ENCODE data around the gene TTC17. TPM values are rescaled to one million over a fixed set of nuclear protein-coding genes. Genes with fewer than 3 reads are reported as not detected.
"Not testable (repeated sequence)": the region's sequence is repeated elsewhere in the genome, so short reads cannot be mapped to it uniquely, and the experiment has no call there.

The TTC17 gene
- polyA plus RNA-seq, 1 experiment, result 104 TPM

DNA sequence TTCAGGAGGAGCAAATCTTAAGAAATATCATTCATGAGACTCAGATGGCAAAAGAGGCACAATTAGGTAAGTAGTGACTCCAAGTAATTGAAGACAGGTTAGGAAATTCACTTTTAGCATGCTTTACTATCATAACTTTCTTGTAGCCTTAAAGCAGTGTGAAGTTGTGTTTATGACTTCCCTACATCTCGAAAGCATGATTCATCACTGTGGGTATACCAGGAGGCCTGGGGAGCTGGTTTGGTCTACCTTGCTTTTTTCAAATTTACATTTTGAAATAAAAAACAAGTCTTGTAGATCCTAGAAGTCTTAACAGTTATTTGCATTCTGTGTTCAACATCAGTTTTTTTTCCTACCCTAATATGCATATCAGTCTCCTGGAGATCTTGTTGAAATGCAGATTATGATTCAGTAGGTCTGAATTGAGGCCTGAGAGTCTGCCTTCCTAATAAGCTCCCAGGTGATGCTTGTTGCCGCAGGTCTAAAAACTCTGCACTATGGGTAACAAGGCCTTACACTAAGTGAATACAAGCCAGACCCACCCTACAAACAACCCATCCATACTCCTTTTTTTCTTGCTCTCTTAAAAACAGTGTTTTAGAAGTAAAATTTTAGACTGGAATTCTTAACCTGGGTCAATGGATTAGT lies 41.4 kb downstream of the TTC17 start:
- Histone ChIP-seq H3K36me3 (ENCODE audit: control insufficient read depth, insufficient read depth, low read length) (peaks cover 10% of the 10 kb centered on the region), H3K27me3 (ENCODE audit: control insufficient read depth, insufficient read depth, low read length) (no peaks in the 10 kb centered on the region), H3K4me3 (ENCODE audit: low read depth, low read length) (no peak overlapping the region)
- POLR2A ChIA-PET, result no interaction called here
- DNase-seq (ENCODE audit: low read depth), result no peak
- TF ChIP-seq, protein P1, sequence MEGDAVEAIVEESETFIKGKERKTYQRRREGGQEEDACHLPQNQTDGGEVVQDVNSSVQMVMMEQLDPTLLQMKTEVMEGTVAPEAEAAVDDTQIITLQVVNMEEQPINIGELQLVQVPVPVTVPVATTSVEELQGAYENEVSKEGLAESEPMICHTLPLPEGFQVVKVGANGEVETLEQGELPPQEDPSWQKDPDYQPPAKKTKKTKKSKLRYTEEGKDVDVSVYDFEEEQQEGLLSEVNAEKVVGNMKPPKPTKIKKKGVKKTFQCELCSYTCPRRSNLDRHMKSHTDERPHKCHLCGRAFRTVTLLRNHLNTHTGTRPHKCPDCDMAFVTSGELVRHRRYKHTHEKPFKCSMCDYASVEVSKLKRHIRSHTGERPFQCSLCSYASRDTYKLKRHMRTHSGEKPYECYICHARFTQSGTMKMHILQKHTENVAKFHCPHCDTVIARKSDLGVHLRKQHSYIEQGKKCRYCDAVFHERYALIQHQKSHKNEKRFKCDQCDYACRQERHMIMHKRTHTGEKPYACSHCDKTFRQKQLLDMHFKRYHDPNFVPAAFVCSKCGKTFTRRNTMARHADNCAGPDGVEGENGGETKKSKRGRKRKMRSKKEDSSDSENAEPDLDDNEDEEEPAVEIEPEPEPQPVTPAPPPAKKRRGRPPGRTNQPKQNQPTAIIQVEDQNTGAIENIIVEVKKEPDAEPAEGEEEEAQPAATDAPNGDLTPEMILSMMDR (IDR thresholded peaks at IDR 0.05; ENCODE audit: insufficient read depth, low read depth, low read length), result no peak
- CTCF ChIA-PET, result interaction anchor here (1.8 kb wide), 1 partner anchor 19 kb away, joined by 5 read pairs; no protein-coding TSS in a partner anchor

DNA sequence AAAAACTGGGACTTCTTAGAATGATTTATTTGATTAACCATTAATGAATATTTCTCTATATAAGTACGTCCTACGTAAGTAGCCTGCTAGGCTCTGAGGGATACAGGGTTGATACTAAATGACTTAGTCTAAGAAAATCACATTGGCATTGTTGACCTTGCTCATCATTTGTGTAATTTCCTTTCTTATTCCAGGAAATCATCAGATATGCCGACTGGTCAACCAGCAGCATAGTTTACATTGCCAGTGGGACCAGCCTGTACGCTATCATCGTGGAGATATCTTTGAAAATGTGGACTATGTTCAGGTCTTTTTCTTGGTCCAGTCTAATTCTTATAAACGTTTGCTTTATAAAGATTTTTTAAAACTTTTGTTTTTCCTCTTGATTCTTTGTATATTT lies 42.5 kb downstream of the TTC17 start:
- no peak for DNase-seq (ENCODE audit: low read depth)
- ChIA-PET POLR2A (no interaction called here), CTCF (interaction anchor here (0.7 kb wide), 1 partner anchor 11 kb away, joined by 4 read pairs; no protein-coding TSS in a partner anchor)
- no peak overlapping the region for H3K4me3 ChIP-seq (ENCODE audit: low read depth, low read length)
- no peaks in the 10 kb centered on the region for H3K27me3 ChIP-seq (ENCODE audit: control insufficient read depth, insufficient read depth, low read length)
- peaks cover 10% of the 10 kb centered on the region for H3K36me3 ChIP-seq (ENCODE audit: control insufficient read depth, insufficient read depth, low read length)
- TF ChIP-seq, protein P1 (IDR thresholded peaks at IDR 0.05; ENCODE audit: insufficient read depth, low read depth, low read length), result no peak

DNA sequence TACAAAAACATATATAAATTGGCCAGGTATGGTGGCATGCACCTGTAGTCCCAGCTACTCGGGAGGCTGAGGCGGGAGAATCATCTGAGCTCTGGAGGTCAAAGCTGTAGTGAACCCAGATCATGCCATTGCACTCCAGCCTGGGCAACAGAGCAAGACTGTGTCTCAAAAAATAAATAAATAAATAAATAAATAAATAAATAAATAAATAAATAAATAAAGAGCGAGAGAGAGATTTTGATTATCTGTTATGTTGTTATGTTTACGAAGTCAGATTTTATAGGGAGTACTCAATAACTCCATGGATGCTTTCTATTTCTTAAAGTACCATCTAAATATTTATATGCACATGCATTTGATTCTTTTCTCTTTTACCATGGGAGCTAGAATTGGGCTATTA lies 43.1 kb downstream of the TTC17 start:
- CTCF ChIA-PET, result interaction anchor here (0.7 kb wide), 1 partner anchor 11 kb away, joined by 4 read pairs; no protein-coding TSS in a partner anchor
- POLR2A ChIA-PET; H3K36me3 ChIP-seq (ENCODE audit: control insufficient read depth, insufficient read depth, low read length): not testable (repeated sequence)

DNA sequence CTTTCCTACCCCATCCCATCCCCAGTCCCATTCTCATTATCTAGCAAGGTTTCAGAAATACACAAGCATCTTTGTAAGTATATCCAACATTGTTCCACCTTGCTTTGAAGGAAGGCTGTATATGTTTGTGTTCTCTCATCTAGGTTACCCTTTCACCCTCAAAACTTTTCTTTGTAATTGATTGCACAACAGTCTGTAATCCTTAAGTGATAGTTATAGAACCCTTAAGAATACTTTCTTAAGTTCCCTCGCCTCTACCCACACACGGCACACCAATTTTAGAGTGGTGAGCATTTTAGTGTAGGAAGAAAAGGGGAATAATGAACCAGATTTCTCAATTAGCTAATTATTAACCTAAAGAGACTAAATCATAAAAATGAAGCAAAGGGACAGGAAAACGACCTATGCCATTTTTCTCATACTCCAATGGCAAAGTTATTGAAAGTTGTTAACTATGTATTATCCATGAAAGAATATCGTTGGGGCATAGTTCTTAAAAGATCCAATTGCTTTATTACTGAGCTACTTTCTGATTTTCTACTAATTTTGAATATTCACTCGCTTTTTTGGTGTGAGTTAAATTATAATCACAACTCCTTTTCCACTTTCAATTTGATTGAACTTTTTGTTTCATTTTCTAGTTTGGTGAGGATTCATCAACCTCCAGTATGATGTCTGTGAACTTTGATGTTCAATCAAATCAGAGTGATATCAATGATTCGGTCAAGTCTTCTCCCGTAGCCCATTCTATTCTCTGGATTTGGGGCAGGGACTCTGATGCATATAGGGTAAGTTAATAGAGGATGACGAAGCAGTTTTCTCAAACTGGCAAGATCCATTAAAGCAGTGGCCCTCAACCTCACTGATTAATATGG lies 44.9 kb downstream of the TTC17 start:
- H3K27me3 ChIP-seq (ENCODE audit: control insufficient read depth, insufficient read depth, low read length), result no peaks in the 10 kb centered on the region
- ChIA-PET CTCF (interaction anchor here (1.0 to 1.2 kb wide), 2 partner anchors 16 kb away, joined by 3 to 4 read pairs; no protein-coding TSS in a partner anchor), POLR2A (no interaction called here)
- H3K4me3 ChIP-seq (ENCODE audit: low read depth, low read length), result no peak overlapping the region
- peaks cover 2% of the 10 kb centered on the region; the same call in 1 of the 2 replicates for H3K36me3 ChIP-seq (ENCODE audit: control insufficient read depth, insufficient read depth, low read length)
- TF ChIP-seq, protein P1 (IDR thresholded peaks at IDR 0.05; ENCODE audit: insufficient read depth, low read depth, low read length), result no peak
- DNase-seq (ENCODE audit: low read depth), result no peak

More for the DNA sequence above, 43.1 kb downstream of the TTC17 start:
- DNase-seq (ENCODE audit: low read depth); H3K27me3 ChIP-seq (ENCODE audit: control insufficient read depth, insufficient read depth, low read length); H3K4me3 ChIP-seq (ENCODE audit: low read depth, low read length): not testable (repeated sequence)

DNA sequence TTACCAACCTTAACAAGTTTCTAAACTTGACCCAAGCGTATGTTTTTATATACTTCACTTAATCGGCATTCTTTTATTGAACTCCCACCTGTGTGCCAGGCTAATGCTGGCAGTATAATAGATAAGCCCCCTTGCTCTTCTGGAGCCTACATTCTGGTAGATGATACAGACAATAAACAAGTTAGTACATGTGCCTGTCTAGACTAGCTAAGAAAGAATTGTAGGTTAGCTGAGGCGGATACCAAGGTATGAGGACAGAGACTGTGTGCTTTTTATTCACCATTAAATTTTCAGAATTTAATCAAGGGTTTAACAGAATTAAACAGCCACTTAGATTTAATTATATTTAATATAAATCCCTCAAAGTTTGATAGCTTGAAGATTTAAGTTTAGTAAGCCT lies 45.7 kb downstream of the TTC17 start:
- DNase-seq (ENCODE audit: low read depth), result no peak
- H3K27me3 ChIP-seq (ENCODE audit: control insufficient read depth, insufficient read depth, low read length), result no peaks in the 10 kb centered on the region
- ChIA-PET CTCF (interaction anchor here (1.0 kb wide), 2 partner anchors 15 to 22 kb away, joined by 3 read pairs; no protein-coding TSS in a partner anchor), POLR2A (no interaction called here)
- H3K4me3 ChIP-seq (ENCODE audit: low read depth, low read length), result no peak overlapping the region
- H3K36me3 ChIP-seq (ENCODE audit: control insufficient read depth, insufficient read depth, low read length), result peaks cover 3% of the 10 kb centered on the region; the same call in 1 of the 2 replicates
- TF ChIP-seq, protein P1 (IDR thresholded peaks at IDR 0.05; ENCODE audit: insufficient read depth, low read depth, low read length), result no peak
